A549 (cell line): ENCODE results near the gene OGFR.

Source experiments
- EP300 ChIP-seq, 2 experiments: fragments of >200 bp; sonication (Bioruptor Twin); formaldehyde crosslinking; IDR thresholded peaks; 2 replicates in 1 of 2; 3 replicates in 1 of 2; pipeline ENCODE4 v1.6.1; 2016 to 2017
- KDM1A ChIP-seq: fragments of 200-600 bp; sonication (generic); IDR thresholded peaks from 2 replicates; pipeline ENCODE4 v1.6.1; 2016; ENCODE audit warnings: low read depth, mild to moderate bottlenecking
- NR3C1 ChIP-seq: fragments of >200 bp; sonication (Bioruptor Twin); formaldehyde crosslinking; IDR thresholded peaks from 3 replicates; pipeline ENCODE4 v1.6.1; 2017
- POLR2AphosphoS2 ChIP-seq: conservative IDR thresholded peaks from 2 replicates; pipeline ENCODE4 v1.6.1; 2012; ENCODE audit warnings: low read length, improper control_type of control experiment, inconsistent platforms
- RAD21 ChIP-seq, 2 experiments: fragments of >200 bp in 1 of 2; sonication (Bioruptor Twin) in 1 of 2; formaldehyde crosslinking in 1 of 2; IDR thresholded peaks in 1 of 2; conservative IDR thresholded peaks in 1 of 2; 2 replicates in 1 of 2; 3 replicates in 1 of 2; pipeline ENCODE4 v1.6.1; 2012 to 2018; ENCODE audit warnings: inconsistent platforms in 1 of 2
- RNF2 ChIP-seq: fragments of 200-600 bp; sonication (generic); IDR thresholded peaks from 2 replicates; pipeline ENCODE4 v1.6.1; 2016; ENCODE audit warnings: low read depth, mild to moderate bottlenecking, antibody characterized with exemption, moderate library complexity, borderline replicate concordance
- SMC3 ChIP-seq: fragments of >200 bp; sonication (Bioruptor Twin); formaldehyde crosslinking; IDR thresholded peaks from 3 replicates; pipeline ENCODE4 v1.6.1; 2018; ENCODE audit warnings: inconsistent platforms
- TF ChIP-seq, protein P1 (sequence below): fragments of >200 bp; sonication (Bioruptor Twin); formaldehyde crosslinking; IDR thresholded peaks from 3 replicates; pipeline ENCODE4 v1.5.1; 2016
- TF ChIP-seq, protein P2 (sequence below): IDR thresholded peaks from 2 replicates; pipeline ENCODE4 v1.6.1; 2012

DNA sequence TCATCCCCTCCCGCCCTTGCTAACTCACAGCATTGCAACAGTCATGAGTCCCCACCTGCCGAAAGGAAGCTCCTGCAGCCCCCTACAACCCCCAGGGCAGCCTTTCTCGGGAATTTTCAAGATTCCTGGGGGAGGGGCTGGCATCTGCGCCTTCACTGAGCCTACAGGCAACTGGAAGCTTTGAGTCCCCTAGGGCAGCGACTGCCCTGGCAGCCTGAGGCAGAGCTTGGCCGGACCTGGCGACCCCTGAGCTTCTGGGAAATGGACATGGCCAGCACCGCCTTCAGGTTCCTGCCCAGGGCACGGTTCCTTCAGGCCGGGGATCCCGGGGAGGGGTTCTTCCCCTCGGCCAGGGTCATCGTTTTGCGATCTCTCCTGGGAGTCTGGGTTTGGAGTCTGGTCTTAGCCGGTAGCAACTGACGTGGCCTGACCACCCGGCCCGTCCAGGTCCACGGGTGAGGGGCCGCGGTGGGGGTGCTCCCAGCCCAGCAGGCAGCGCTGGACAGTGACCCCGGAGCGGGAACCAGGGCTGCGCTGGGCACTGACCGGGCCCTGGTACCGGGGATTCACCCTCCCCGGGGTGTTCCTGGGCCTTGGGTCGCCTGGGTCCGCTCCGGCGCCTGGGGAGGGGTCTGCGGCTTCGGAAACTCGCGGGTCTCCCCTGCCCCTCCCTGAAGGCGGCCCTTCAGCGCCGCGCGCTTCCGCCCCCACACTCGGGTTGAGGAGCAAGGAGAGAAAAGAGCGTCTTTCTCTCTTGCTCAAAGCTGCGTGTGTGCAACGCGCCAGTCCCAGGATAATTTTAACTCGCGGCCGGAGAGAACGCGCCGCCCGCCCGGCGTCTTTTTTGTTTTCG is 11.6 kb downstream of the OGFR start:
- TF ChIP-seq, protein P1, sequence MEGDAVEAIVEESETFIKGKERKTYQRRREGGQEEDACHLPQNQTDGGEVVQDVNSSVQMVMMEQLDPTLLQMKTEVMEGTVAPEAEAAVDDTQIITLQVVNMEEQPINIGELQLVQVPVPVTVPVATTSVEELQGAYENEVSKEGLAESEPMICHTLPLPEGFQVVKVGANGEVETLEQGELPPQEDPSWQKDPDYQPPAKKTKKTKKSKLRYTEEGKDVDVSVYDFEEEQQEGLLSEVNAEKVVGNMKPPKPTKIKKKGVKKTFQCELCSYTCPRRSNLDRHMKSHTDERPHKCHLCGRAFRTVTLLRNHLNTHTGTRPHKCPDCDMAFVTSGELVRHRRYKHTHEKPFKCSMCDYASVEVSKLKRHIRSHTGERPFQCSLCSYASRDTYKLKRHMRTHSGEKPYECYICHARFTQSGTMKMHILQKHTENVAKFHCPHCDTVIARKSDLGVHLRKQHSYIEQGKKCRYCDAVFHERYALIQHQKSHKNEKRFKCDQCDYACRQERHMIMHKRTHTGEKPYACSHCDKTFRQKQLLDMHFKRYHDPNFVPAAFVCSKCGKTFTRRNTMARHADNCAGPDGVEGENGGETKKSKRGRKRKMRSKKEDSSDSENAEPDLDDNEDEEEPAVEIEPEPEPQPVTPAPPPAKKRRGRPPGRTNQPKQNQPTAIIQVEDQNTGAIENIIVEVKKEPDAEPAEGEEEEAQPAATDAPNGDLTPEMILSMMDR: no peak
- no peak for TF ChIP-seq KDM1A
- TF ChIP-seq POLR2AphosphoS2: no peak
- TF ChIP-seq EP300 (IDR thresholded peaks at IDR 0.05): no peak
- TF ChIP-seq SMC3: no peak
- TF ChIP-seq, protein P2, sequence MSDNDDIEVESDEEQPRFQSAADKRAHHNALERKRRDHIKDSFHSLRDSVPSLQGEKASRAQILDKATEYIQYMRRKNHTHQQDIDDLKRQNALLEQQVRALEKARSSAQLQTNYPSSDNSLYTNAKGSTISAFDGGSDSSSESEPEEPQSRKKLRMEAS: no peak
- no peak for TF ChIP-seq RAD21 (conservative IDR thresholded peaks at IDR 0.05 in 1 of 2, IDR thresholded peaks at IDR 0.05 in 1 of 2)
- no peak for TF ChIP-seq NR3C1
- no peak for TF ChIP-seq RNF2
